T-helper 2 cell (primary cell): ENCODE results near the gene TMEM190.
A peak's percentile ranks its signal among the peaks of the same experiment; 100 is the strongest.

Experiments
- DNase-seq, 5 experiments: peaks; one replicate each; pipeline versions ENCODE4 v3.0.0 to v3.0.0-alpha.2; 2012 to 2022

Gene TMEM190

DNA sequence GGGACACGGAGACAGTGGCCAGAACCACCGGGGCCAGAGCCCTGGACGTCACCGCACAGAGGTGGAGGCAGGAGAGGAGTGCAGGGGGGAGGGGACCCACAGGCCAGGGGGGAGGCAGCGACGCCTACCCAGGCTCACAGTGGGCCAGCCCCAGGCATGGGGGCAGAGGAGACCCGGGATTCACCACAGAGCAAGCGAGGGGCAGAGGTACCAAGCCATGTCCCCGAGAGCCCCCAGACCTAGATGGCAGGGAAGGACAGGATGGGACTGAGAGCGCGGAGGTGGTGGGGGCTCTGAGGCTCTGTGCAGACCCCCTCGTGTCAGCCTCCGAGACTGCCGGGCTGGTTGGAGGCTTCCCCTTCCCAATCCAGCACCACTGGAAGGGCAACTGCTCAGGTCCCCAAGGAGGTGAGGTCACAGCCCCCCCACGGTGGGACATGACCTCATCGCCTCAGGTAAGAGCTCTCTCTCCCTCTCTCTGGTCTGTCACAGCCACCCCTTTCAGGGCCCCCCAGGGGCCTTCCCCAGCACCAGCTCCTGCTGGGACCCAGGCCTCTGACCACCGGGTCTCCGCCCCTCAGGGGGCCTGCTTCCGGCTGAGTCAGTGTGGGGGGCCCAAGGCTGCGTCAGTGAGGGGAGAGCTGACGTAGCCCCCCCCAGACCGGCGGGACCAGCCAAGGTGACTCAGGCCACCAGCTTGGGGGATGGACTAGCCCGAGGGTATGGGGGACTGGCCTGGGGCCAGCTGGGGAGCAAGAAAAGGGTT lies 4.1 kb upstream of the TMEM190 start:
- DNase-seq, result no peak

DNA sequence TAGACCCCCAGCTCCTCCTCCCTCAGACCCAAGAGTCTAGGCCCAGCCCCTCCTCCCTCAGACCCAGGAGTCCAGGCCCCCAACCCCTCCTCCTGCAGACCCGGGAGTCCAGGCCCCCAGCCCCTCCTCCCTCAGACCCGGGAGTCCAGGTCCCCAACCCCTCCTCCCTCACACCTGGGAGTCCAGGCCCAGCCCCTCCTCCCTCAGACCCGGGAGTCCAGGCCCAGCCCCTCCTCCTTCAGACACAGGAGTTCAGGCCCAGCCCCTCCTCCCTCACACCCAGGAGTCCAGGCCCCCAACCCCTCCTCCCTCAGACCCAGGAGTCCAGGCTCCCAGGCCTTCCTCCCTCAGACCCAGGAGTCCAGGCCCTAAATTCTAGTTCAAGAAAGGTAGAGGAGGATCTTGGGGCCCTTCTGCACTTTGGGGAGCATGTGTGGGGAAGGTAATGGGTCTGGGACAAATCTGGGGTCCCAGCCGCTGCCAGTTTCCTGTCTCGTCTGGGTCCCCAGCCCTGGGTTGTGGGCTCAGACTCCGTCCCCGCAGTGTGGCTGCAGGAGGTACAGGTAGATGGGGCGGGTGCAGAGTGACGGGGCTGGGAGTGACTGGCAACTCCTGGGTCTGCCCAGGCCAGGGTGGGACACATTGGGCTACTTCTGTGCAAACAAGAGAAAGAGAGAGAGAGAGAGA lies 3.2 kb upstream of the TMEM190 start:
- DNase-seq, result no peak

DNA sequence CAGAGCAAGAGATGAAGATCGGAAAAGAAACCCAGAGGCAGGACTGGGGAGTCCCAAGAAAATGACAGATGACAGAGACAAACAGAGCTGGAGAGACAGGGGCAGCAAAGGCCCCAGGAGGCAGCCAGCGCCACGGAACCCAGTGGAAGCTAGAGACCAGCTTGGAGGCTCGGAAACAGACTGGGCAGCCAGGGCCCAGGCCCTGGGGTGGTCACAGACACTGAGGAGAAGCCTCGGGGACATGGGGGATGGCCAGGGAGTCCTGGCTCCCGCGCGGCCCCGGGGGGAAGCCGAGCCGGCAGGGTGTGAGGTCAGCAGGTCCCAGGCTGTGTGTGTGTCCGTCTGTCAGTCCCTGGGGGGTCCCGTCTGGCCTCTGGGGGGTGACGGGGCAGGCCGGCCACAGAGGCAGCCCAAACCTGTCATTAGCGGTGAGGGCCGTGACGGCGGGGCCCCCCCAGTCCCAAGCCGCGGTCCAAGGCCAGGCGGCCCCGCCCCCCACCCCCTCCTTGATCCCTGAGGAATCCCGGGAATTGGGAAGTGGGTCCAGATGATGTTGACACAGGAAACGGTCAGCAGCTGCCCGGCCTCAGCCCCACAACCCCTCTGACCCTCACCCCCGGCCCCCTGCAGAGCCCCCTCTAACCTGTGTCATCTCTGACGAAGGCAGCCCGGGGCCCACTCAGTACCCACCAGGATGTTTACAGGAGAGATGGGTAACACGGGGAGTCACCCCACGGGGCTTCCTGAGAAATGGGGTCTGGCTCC lies 2.5 kb upstream of the TMEM190 start:
- no peak for DNase-seq

DNA sequence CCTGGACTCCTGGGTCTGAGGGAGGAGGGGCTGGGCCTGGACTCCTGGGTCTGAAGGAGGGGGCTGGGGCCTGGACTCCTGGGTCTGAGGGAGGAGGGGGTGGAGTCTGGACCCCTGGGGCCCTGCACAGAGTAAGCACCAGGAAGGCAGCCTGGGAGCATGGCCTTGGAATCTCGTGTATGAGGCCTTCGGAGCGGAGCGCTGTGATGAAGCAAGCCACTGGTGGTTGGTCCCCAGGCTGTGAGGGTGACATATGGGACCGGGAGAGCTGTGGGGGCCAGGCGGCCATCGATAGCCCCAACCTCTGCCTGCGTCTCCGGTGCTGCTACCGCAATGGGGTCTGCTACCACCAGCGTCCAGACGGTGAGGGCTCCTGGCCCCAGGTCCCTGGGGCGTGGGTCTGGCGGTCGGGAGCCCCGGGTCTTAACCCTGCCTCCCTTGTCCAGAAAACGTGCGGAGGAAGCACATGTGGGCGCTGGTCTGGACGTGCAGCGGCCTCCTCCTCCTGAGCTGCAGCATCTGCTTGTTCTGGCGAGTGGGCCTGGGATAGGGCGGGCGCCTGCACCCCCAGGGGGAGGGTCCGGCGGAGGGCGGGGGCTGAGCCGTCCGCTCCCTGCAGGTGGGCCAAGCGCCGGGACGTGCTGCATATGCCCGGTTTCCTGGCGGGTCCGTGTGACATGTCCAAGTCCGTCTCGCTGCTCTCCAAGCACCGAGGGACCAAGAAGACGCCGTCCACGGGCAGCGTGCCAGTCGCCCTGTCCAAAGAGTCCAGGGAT lies 918 bp downstream of the TMEM190 start:
- DNase-seq, result no peak

DNA sequence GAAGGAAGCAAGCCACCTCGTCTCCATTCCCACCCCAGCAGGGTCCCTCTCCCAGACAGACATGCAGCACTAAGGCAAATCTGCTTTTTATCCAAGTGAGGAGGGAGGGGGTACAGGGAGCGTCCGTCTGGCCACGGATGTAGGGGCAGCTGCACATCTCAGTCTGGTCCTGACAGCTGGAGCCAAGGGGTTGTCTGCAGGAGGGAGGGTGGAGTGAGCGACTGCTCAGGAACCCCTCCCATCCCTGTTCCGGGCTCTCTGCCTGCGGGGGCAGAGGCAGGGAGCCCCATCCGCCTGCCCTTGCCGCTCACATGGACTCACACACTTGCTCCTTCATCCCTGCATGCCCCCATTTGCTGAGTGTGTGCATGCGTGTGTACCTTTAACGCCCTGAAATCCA lies 2.5 kb downstream of the TMEM190 start:
- no peak for DNase-seq

DNA sequence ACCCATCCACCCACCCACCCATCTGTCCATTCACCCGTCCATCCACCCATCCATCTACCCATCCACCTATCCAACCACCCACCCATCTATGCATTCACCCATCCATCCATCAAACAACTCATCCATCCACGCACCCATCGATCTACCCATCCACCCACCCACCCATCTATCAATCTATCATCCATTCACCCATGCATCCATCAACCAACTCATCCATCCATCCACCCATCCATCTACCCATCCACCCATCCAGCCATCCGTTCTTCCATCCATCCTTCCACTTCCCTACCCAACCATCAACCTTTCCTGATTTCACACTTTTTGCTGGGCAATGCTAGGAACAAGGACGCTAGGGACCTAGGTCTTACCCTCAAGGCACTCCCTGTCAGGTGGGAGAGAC lies 5.4 kb downstream of the TMEM190 start:
- no peak for DNase-seq

DNA sequence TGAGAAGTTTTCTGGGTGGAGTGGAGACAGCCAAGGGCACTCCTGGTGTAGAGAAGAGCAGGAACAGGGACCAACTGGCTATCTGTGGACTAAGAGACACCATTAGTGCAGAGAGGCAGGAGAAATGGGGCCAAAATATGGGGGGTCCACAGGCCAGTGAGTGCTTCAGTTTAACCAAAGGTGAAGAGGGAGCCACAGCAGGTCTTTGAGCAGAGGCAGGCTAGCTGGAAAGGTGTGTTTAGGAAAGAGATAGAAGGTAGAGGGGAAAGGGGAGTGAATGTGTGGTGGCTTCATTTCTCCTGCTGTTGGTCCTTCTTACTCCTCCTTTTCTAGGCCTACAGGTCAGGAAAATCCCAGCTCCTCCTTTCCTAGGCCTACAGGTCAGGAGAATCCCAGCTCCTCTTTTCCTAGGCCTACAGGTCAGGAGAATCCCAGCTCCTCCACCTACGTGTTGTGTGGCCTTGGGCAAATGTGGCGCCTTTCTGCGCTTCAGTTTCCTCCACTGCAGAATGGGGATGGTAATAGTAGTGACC lies 6.0 kb downstream of the TMEM190 start:
- DNase-seq, result no peak

DNA sequence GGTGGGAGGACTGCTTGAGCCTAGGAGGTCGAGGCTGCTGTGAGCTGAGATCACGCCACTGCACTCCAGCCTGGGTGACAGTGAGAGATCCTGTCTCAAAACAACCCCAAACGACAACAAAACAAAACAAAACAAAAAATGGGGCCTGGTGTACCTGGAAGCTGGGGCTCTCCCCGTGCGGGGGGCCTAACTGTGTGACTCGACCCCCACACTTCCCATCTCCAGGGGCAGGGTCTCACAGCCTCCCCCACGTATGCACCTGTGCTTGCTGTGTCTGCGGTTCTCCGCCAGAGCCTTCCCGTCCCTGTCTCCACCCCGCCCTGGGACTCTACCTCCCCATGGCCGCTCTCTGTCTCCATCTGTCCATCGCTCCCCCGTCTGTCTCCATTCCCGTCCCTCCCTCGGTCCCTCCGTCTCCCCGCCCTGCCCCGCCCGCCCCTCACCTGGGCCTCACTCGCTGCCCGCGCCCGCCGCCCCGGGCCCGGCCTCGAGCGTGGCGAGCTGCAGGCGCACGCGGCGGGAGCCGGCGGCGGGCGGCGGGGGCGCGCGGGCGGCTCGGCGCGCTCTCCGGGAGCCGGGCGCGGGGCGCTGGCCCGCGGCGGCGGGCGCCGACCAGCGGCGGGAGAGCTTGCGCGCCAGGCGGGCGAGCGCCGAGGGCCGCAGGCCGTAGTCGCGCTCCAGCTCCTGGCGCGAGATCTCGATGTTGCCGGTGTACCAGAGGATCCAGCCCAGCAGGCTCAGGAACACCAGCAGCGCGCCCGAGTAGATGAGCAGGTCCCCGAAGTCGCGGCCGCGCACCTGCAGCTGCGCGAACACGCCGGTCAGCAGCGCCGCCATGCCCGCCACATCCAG lies 6.9 kb downstream of the TMEM190 start:
- peak in 2 of 5 experiments; percentile 30 to 78 for DNase-seq

DNA sequence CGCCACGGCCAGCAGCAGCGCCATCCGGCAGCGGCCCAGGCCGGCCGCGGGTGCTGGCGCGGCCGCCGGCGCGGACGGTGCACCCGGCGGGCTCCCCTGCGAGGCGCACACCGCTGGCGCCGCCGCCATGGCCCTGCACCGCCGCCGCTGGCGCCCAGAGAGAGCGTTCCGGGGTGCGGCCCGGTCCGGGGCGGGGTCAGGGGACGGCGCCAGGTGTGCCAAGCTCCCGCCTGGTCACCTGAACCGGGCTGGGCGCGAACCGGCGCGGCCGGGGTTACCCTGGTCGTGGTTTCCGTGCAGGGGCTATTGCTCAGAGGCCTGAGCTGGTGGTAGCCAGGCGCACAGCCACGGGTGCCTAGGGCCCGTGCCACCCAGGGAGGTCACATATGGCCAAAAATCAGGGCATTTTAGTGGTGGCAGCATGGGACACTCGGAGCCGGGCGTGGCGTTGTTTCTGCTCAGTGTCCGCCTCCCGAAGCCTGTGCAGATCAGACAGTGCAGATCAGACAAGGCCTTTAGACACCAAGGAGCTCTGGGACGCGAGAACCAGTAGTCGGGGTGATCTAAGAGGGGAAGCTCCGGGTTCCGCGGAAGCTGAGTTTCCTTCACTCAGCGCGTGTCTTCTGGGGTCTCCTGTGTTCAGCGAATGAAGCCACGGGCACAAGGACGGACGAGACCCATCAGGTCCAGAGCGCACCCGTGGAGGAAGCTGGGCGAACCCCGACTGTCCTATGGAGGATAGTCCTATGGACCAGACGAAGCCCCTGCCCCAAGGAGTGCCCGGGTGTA lies 7.7 kb downstream of the TMEM190 start, which contains the start of gene TMEM238:
Gene TMEM238, minus strand, starts transcription at position 162 of the 789 bp plus-strand sequence. Its CDS starts 33 bp downstream, at position 129.
- DNase-seq, result peak in 1 of 5 experiments; percentile 52

DNA sequence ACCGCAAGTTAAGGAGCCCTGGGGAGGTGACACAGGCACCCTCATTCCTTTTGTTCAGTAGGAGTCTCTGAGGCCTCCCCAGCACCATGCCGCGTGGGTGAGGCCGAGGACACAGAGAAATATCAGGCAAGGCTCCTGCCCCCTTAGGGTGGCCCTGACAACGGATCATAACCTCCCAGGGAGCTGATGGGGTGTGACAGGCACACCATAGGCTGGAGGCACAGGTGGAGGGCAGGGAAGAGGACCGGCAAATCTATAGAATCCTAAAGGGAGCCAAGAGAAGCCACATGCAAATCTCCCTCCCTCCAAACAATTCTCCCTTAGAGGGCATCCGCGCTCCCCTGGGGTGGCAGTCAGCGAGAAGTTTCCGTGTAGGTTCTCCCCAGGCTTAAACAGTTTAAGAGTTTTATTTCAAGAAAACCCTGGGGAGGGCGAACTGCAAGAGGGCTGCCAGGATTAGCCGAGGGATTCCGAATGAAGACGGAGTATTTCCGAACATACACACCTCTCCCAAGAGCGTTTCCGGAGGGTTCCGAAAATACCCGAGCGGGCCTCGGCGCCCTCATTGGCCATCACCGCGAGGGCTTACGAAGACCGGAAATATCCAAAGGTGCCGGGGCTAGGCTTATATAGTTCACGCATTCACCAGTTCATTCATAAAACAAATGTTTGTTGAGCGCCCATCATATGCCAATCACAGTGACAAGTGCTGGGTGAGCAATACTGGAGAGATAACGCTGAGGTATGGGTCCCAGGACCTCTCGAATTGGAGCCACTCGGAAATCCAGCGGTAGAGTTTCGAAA lies 8.5 kb downstream of the TMEM190 start:
- peak; percentile 76 to 97 (median 93) for DNase-seq

DNA sequence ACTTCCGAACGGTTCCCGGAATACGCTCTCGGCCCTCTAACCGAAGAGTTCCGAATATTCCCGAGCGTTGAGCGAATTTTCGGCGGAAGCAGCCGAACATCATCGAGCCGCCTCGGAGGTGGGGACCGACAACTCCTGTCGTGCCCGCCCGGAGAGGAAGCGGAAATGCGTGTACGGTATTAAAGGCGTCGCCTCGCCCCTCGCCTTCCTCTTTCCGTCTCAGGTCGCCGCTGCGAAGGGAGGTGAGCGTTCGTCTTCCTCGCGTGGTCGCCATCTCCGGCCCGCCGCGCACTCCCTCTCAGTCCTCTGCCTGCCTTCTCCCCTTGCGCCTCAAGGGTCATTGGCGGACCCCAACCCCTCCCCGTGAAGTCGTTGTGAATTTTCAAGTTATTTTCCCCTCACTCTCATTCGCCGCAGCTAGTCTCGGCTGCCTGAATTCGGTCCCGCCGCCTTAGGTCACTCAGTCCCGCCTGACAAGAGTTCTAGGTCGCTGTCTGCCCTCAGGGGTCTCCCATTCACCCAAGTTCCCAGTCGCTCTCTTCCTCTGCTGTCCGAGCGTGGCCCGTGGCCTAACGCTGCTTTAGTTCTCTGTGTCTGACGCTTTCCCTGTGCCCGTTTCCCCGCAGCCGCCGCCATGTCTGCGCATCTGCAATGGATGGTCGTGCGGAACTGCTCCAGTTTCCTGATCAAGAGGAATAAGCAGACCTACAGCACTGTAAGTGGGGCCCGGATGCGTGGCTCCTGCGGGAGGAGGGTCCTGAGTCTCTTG lies 9.3 kb downstream of the TMEM190 start, which contains the start of gene RPL28:
Gene RPL28, plus strand, starts transcription at position 209 of the 769 bp plus-strand sequence. Its CDS starts 426 bp downstream, at position 635.
- peak; percentile 91 to 99 (median 98) for DNase-seq

DNA sequence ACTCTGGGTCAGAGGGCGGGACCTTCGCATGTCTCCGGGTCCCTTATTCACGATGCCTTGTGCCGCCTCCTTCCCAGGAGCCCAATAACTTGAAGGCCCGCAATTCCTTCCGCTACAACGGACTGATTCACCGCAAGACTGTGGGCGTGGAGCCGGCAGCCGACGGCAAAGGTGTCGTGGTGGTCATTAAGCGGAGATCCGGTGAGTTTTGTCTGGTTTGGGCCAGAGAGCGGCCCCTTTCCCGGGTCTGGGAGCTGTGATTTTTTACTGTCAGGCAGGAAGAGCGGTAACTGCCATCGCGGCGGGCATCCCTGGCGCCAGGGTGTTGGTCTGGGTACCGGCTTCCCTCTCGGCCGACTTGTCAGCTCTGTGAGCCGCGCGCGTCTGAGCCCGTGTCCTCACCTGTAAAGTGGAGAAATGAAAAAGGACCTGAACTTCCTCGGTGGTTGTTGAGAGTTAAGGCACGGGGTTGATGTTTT lies 9.9 kb downstream of the TMEM190 start:
- DNase-seq, result peak in 1 of 5 experiments; percentile 26

DNA sequence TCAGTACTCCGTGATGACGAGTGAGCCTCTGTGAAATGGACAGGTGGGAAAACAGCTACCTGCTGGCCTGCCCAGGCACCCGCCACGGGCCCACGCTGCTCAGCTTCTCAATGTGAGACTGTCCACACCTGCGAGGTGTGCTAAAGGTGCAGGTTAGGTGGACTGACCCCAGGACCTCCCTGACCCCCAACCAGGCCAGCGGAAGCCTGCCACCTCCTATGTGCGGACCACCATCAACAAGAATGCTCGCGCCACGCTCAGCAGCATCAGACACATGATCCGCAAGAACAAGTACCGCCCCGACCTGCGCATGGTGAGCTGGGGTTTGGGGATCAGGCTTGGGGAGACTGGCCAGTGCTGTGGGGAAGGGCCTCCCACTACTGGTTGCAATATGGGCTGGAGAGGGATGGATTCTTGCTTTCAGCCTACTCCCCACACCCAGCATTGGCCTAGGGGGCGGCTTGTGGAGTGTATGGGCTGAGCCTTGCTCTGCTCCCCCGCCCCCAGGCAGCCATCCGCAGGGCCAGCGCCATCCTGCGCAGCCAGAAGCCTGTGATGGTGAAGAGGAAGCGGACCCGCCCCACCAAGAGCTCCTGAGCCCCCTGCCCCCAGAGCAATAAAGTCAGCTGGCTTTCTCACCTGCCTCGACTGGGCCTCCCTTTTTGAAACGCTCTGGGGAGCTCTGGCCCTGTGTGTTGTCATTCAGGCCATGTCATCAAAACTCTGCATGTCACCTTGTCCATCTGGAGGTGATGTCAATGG lies 11.3 kb downstream of the TMEM190 start:
- no peak for DNase-seq

DNA sequence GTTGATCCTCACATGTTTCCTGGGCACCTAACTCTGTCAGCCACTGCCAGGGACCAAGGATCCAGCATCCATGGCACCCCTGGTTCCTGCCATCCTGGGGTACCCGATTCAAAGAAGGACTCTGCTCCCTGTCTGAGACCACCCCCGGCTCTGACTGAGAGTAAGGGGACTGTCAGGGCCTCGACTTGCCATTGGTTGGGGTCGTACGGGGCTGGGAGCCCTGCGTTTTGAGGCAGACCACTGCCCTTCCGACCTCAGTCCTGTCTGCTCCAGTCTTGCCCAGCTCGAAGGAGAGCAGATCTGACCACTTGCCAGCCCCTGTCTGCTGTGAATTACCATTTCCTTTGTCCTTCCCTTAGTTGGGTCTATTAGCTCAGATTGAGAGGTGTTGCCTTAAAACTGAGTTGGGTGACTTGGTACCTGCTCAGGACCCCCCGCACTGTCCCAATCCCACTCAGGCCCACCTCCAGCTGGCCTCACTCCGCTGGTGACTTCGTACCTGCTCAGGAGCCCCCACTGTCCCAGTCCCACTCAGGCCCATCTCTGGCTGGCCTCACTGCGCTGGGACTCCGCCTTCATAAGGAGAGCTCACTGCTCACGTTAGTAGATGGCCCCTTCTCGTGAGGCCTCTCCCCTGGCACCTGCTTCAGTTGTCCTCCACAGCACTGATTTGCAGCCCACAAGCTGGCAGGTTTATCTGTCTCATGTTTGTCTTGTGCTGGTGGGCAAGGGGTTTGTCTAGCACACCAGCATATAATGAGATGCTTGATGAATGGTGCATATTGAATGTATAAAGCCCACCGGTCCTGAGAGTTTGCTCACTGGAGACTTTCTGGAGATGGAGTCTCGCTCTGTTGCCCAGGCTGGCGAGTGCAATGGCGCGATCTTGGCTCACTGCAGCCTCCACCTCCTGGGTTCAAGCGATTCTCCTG lies 13.0 kb downstream of the TMEM190 start:
- no peak for DNase-seq

DNA sequence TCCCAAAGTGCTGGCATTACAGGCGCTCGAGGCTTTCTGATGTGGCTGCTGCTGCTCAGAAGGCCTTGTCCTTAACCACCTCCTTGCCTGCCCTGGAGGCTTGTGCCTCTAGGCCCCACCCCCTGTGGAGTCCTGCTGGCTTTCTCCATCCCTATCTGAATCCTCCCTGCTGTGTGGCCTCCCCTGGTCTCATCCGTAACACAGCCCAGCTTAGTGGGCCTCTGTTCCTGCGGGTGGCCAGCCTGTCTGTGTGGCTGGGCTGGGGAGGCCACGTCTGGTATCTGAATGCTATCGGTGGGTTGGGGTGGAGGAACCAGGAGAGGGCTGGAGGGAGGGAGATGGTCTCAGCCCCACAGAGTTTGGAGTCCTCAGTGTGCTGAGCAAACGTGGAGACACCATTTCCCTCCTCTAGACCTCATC lies 13.8 kb downstream of the TMEM190 start:
- no peak for DNase-seq

DNA sequence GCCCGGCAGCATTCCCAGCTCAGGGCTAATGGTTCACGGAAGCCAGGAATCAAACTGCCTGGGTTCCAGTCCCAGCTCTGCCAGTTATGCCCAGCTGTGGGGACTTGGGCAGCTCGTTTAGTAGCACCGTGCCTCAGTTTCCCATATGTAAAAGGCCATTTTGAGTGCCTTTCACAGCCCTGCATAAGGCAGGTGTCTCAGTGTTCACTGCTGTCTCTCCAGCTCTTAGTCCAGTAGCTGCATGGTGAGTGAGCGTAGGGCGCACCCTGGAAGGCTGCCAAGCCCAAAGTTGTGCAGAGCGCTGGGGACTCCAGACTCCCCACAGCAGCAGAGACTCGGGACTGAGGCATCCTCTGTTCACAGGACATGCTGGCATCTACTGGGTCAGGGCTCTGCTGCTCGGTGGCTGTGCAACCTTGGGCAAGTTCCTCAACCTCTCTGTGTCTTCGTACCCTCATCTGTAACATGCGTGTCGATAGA lies 14.6 kb downstream of the TMEM190 start:
- DNase-seq, result no peak
